GM12873 (cell line): Measurements from ENCODE around the gene FRMD4A.

ENCODE experiments used
- CTCF ChIP-seq: IDR thresholded peaks from 2 replicates; pipeline ENCODE4 v1.5.1; 2012; ENCODE audit warnings: low read depth, mild to moderate bottlenecking, moderate library complexity, low read length, control low read depth; ENCODE audit not compliant: insufficient read depth; ENCODE audit errors: missing control alignments

FRMD4A gene

GRCh38 chr10:14158575-14158974 is 172.1 kb downstream of the FRMD4A start:
- TF ChIP-seq CTCF: no peak

GRCh38 chr10:14156104-14156503 is 174.6 kb downstream of the FRMD4A start:
- TF ChIP-seq CTCF: no peak

- TF ChIP-seq CTCF: no peak
These were observed 177.1 kb downstream of the FRMD4A start for GRCh38 chr10:14153570-14154055.

- no peak for TF ChIP-seq CTCF
These were observed 179.2 kb downstream of the FRMD4A start for GRCh38 chr10:14151571-14151970.

GRCh38 chr10:14150526-14150925 is 180.2 kb downstream of the FRMD4A start:
- no peak for TF ChIP-seq CTCF

- no peak for TF ChIP-seq CTCF
These were observed 184.2 kb downstream of the FRMD4A start for GRCh38 chr10:14146501-14146900.

- no peak for TF ChIP-seq CTCF
These were observed 184.7 kb downstream of the FRMD4A start for GRCh38 chr10:14146025-14146424.
